GM10248 (cell line): ENCODE measurements around the gene KIN.
"Not testable (repeated sequence)": the region's sequence is repeated elsewhere in the genome, so short reads cannot be mapped to it uniquely, and the experiment has no call there.

Source experiments
- CTCF ChIA-PET: fragments of 300-600 bp; sonication (Branson Sonifier 250); formaldehyde crosslinking; extraction: SDS; loops from one replicate; lab custom pipeline; 2021; ENCODE audit warnings: antibody characterized with exemption; lab: Yijun Ruan, JAX
- POLR2A ChIA-PET: fragments of 350-650 bp; sonication (Branson Sonifier 250); formaldehyde crosslinking; extraction: SDS; loops from one replicate; lab custom pipeline; 2020; ENCODE audit warnings: antibody characterized with exemption; lab: Yijun Ruan, JAX
- DNase-seq: peaks from one replicate; pipeline ENCODE4 v3.0.0; 2012; ENCODE audit errors: extremely low spot score
- CTCF ChIP-seq: IDR thresholded peaks from 2 replicates; pipeline ENCODE4 v1.5.1; 2012; ENCODE audit warnings: mild to moderate bottlenecking, low read depth; ENCODE audit errors: extremely low read depth, missing control alignments, control extremely low read depth

The KIN gene

GRCh38 chr10:7813481-7813880 lies 25.7 kb upstream of the KIN start:
- TF ChIP-seq CTCF, result no peak
- DNase-seq, result no peak
- CTCF ChIA-PET, result interaction anchor here (1.0 to 1.2 kb wide), 2 partner anchors 14 to 15 kb away, joined by 3 read pairs; no protein-coding TSS in a partner anchor
- POLR2A ChIA-PET, result no interaction called here

- POLR2A ChIA-PET, DNase-seq, CTCF ChIA-PET: not testable (repeated sequence)
Measured at GRCh38 chr10:7811743-7812142, 23.9 kb upstream of the KIN start.

- TF ChIP-seq CTCF, result no peak
- POLR2A ChIA-PET, result no interaction called here
- CTCF ChIA-PET, result interaction anchor here (1.0 to 1.3 kb wide), 2 partner anchors 11 to 12 kb away, joined by 3 read pairs; no protein-coding TSS in a partner anchor
- no peak for DNase-seq
Measured at GRCh38 chr10:7811000-7811399, 23.2 kb upstream of the KIN start.

- no peak for TF ChIP-seq CTCF
- CTCF ChIA-PET, result interaction anchor here (1.0 to 3.6 kb wide), 3 partner anchors 8 to 12 kb away, joined by 3 to 17 read pairs (median 3); partner anchors contain the start of gene TAF3
- POLR2A ChIA-PET, result no interaction called here
- no peak for DNase-seq
Measured at GRCh38 chr10:7810443-7810842, 22.6 kb upstream of the KIN start.

GRCh38 chr10:7808686-7809267 lies 21.0 kb upstream of the KIN start:
- CTCF ChIA-PET, result interaction anchor here (0.7 to 3.6 kb wide), 5 partner anchors 10 to 16 kb away, joined by 3 to 17 read pairs (median 4); partner anchors contain the start of gene TAF3
- TF ChIP-seq CTCF, result no peak
- no peak for DNase-seq
- POLR2A ChIA-PET, result interaction anchor here (0.5 to 1.1 kb wide), 2 partner anchors 11 to 14 kb away, joined by 3 to 4 read pairs; no protein-coding TSS in a partner anchor

GRCh38 chr10:7804741-7805140 lies 16.9 kb upstream of the KIN start:
- no peak for TF ChIP-seq CTCF
- POLR2A ChIA-PET, result no interaction called here
- CTCF ChIA-PET, result interaction anchor here (2.1 to 2.4 kb wide), 2 partner anchors 9 to 13 kb away, joined by 6 to 7 read pairs; no protein-coding TSS in a partner anchor
- no peak for DNase-seq

- ChIA-PET CTCF (interaction anchor here (0.6 to 2.1 kb wide), 2 partner anchors 12 to 288 kb away, joined by 3 to 6 read pairs; no protein-coding TSS in a partner anchor), POLR2A (no interaction called here)
- DNase-seq, result no peak
Measured at GRCh38 chr10:7804216-7804615, 16.4 kb upstream of the KIN start.

More at GRCh38 chr10:7804216-7804615, 16.4 kb upstream of the KIN start:
- TF ChIP-seq CTCF, result no peak
